Trophoblast cell (in vitro differentiated cells and primary cell): ENCODE results near the gene TRNP1.

Experiments
- DNase-seq, 2 donors: peaks; one replicate each; pipeline ENCODE4 v3.0.0-alpha.2; 2016
- H2AFZ ChIP-seq: 2 replicates; pipeline ENCODE4 v1.6.1; 2013; ENCODE audit warnings: low read length, moderate library complexity, mild to moderate bottlenecking; ENCODE audit not compliant: insufficient read depth, poor library complexity
- H2AK5ac ChIP-seq: 2 replicates; pipeline ENCODE4 v1.6.1; 2013; ENCODE audit warnings: mild to moderate bottlenecking, low read length
- H2BK120ac ChIP-seq: 2 replicates; pipeline ENCODE4 v1.6.1; 2013; ENCODE audit warnings: low read length, mild to moderate bottlenecking, moderate library complexity; ENCODE audit not compliant: insufficient read depth, poor library complexity
- H2BK12ac ChIP-seq: 2 replicates; pipeline ENCODE4 v1.6.1; 2013; ENCODE audit warnings: mild to moderate bottlenecking, low read length, moderate library complexity
- H2BK5ac ChIP-seq: 2 replicates; pipeline ENCODE4 v1.6.1; 2013; ENCODE audit warnings: low read length, low read depth, moderate library complexity, mild to moderate bottlenecking; ENCODE audit not compliant: poor library complexity
- H3K14ac ChIP-seq: 2 replicates; pipeline ENCODE4 v1.6.1; 2013; ENCODE audit warnings: mild to moderate bottlenecking, low read length
- H3K18ac ChIP-seq: 2 replicates; pipeline ENCODE4 v1.6.1; 2013; ENCODE audit warnings: mild to moderate bottlenecking, low read length
- H3K23ac ChIP-seq: 2 replicates; pipeline ENCODE4 v1.6.1; 2013; ENCODE audit warnings: low read length
- H3K27ac ChIP-seq: 2 replicates; pipeline ENCODE4 v1.5.1; 2013; ENCODE audit warnings: low read depth, mild to moderate bottlenecking, inconsistent platforms, low read length, moderate library complexity
- H3K27me3 ChIP-seq: 2 replicates; pipeline ENCODE4 v1.6.1; 2013; ENCODE audit warnings: inconsistent platforms, mild to moderate bottlenecking, low read length, moderate library complexity; ENCODE audit not compliant: insufficient read depth
- H3K36me3 ChIP-seq, 2 experiments: 1 replicate in 1 of 2; 2 replicates in 1 of 2; pipeline ENCODE4 v1.6.1; 2013; ENCODE audit warnings: low read length in 2 of 2, mild to moderate bottlenecking in 2 of 2, moderate library complexity in 1 of 2; ENCODE audit not compliant: insufficient read depth in 2 of 2, control insufficient read depth in 1 of 2
- H3K4ac ChIP-seq: 2 replicates; pipeline ENCODE4 v1.6.1; 2013; ENCODE audit warnings: low read depth, mild to moderate bottlenecking, low read length, moderate library complexity
- H3K4me1 ChIP-seq, 2 experiments: 1 replicate in 1 of 2; 2 replicates in 1 of 2; pipeline ENCODE4 v1.6.1; 2013; ENCODE audit warnings: low read length in 2 of 2, mild to moderate bottlenecking in 2 of 2, moderate library complexity in 1 of 2; ENCODE audit not compliant: insufficient read depth in 2 of 2, control insufficient read depth in 1 of 2
- H3K4me2 ChIP-seq: 2 replicates; pipeline ENCODE4 v1.6.1; 2013; ENCODE audit warnings: inconsistent platforms, mild to moderate bottlenecking, low read length, moderate library complexity
- H3K4me3 ChIP-seq: 2 replicates; pipeline ENCODE4 v1.5.1; 2013; ENCODE audit warnings: mild to moderate bottlenecking, low read depth, low read length, inconsistent platforms
- H3K79me1 ChIP-seq: one replicate; pipeline ENCODE4 v1.6.1; 2013; ENCODE audit warnings: low read length
- H3K79me2 ChIP-seq: 2 replicates; pipeline ENCODE4 v1.6.1; 2013; ENCODE audit warnings: low read length, mild to moderate bottlenecking; ENCODE audit not compliant: control insufficient read depth, insufficient read depth, poor library complexity
- H3K9ac ChIP-seq: 2 replicates; pipeline ENCODE4 v1.6.1; 2013; ENCODE audit warnings: mild to moderate bottlenecking, low read length
- H3K9me3 ChIP-seq: 2 replicates; pipeline ENCODE4 v1.6.1; 2013; ENCODE audit warnings: low read depth, mild to moderate bottlenecking, control low read depth, inconsistent platforms, low read length; ENCODE audit not compliant: insufficient read depth
- H4K12ac ChIP-seq: 2 replicates; pipeline ENCODE4 v1.6.1; 2013; ENCODE audit warnings: low read depth, mild to moderate bottlenecking, low read length, moderate library complexity
- H4K8ac ChIP-seq: 2 replicates; pipeline ENCODE4 v1.6.1; 2013; ENCODE audit warnings: low read depth, mild to moderate bottlenecking, low read length, moderate library complexity
- H4K91ac ChIP-seq: one replicate; pipeline ENCODE4 v1.6.1; 2013; ENCODE audit warnings: low read depth, mild to moderate bottlenecking, low read length, moderate library complexity
- WGBS: extraction: QIAGEN DNeasy Blood & Tissue Kit; methylation state at CpG from one replicate; pipeline ENCODE4 v1.1.7; 2013; ENCODE audit warnings: missing lambda C conversion rate; ENCODE audit not compliant: insufficient read length, insufficient coverage; ENCODE audit errors: extremely low coverage; 5-methylcytosine and 5-hydroxymethylcytosine counted together

TRNP1 gene

DNA sequence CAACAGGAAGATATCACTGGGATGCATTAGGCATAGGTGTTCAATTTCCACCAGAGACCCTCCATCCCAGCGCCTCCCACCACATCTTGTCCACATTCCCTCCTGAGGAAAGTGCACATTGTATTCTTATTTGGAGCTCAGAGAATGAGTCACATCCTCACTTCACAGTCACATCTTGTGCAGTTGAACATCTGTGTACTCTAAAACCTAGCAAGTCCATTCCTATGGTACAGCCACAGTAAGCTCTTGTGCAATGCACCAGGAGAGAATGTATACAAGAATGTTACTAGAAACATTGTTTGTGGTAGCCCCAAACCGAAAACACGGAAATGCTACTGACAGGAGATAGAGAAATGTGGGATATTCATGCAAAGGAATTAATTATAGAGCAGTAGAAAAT is 31.7 kb upstream of the TRNP1 start:
- H3K27me3 ChIP-seq, result no peaks in the 10 kb centered on the region
- H4K12ac ChIP-seq, result no peak overlapping the region
- no peak overlapping the region for H3K4me3 ChIP-seq
- peaks cover 7% of the 10 kb centered on the region for H3K79me1 ChIP-seq
- no peak overlapping the region for H3K23ac ChIP-seq
- no peak overlapping the region for H2BK5ac ChIP-seq
- peaks cover 7% of the 10 kb centered on the region for H3K79me2 ChIP-seq
- H3K4me2 ChIP-seq, result no peak overlapping the region
- H4K8ac ChIP-seq, result no peak overlapping the region
- no peak overlapping the region for H2BK12ac ChIP-seq
- H3K18ac ChIP-seq, result no peak overlapping the region
- H2AFZ ChIP-seq, result no peak overlapping the region
- H3K36me3 ChIP-seq, result no peaks in the 10 kb centered on the region
- no peak overlapping the region for H3K4ac ChIP-seq
- WGBS, result no CpG with 5 or more reads among the region's 3 CpGs
- no peak overlapping the region for H2BK120ac ChIP-seq
- H2AK5ac ChIP-seq, result no peak overlapping the region
- no peak overlapping the region for H3K27ac ChIP-seq
- no peak overlapping the region for H3K9ac ChIP-seq
- DNase-seq, result peak; percentile 28 to 51
- H3K9me3 ChIP-seq, result peaks cover 1% of the 10 kb centered on the region
- H4K91ac ChIP-seq, result no peak overlapping the region
- peaks cover 0 to 8% of the 10 kb centered on the region in 2 experiments for H3K4me1 ChIP-seq
- H3K14ac ChIP-seq, result no peak overlapping the region

GRCh38 chr1:26965213-26965612 is 28.3 kb upstream of the TRNP1 start:
- H4K12ac ChIP-seq, result no peak overlapping the region
- DNase-seq, result no peak
- H2BK120ac ChIP-seq, result no peak overlapping the region
- H2BK12ac ChIP-seq, result no peak overlapping the region
- H3K27me3 ChIP-seq, result no peaks in the 10 kb centered on the region
- H4K91ac ChIP-seq, result no peak overlapping the region
- H2AK5ac ChIP-seq, result no peak overlapping the region
- H3K9me3 ChIP-seq, result no peaks in the 10 kb centered on the region
- no peak overlapping the region for H3K4ac ChIP-seq
- H3K4me3 ChIP-seq, result no peak overlapping the region
- no CpG with 5 or more reads among the region's 6 CpGs for WGBS
- no peak overlapping the region for H3K23ac ChIP-seq
- no peak overlapping the region for H3K18ac ChIP-seq
- no peak overlapping the region for H2BK5ac ChIP-seq
- H4K8ac ChIP-seq, result no peak overlapping the region
- no peak overlapping the region for H3K14ac ChIP-seq
- no peak overlapping the region for H3K4me2 ChIP-seq
- peaks cover 0 to 4% of the 10 kb centered on the region in 2 experiments for H3K4me1 ChIP-seq
- no peak overlapping the region for H3K9ac ChIP-seq
- no peaks in the 10 kb centered on the region for H3K79me1 ChIP-seq
- H2AFZ ChIP-seq, result no peak overlapping the region
- H3K27ac ChIP-seq, result no peak overlapping the region
- H3K79me2 ChIP-seq, result no peaks in the 10 kb centered on the region
- H3K36me3 ChIP-seq, result no peaks in the 10 kb centered on the region

DNA sequence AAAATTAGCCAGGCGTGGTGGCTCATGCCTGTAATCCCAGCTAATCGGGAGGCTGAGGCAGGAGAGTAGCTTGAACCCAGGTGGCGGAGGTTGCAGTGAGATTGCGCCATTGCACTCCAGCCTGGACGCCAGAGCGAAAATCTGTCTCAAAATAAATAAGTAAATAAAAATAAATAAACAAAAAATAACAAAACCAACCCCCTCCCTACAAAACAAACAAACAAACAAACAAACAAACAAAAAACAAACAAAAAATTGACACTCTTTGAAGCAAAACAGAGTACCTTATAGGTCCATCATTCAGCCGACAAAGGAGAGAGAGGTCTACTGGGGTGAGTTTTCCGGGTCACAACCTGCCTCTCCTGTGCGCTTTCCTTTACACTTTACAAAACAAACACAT is 27.9 kb upstream of the TRNP1 start:
- Histone ChIP-seq H2BK5ac (no peak overlapping the region), H3K79me1 (no peaks in the 10 kb centered on the region), H3K18ac (no peak overlapping the region), H3K27ac (no peak overlapping the region), H3K23ac (no peak overlapping the region), H3K4me3 (no peak overlapping the region), H2BK12ac (no peak overlapping the region), H3K9ac (no peak overlapping the region), H3K4me2 (no peak overlapping the region), H3K4me1 (peaks cover 0 to 4% of the 10 kb centered on the region in 2 experiments), H3K4ac (no peak overlapping the region), H4K91ac (no peak overlapping the region), H3K9me3 (no peaks in the 10 kb centered on the region), H3K14ac (no peak overlapping the region), H3K79me2 (no peaks in the 10 kb centered on the region), H3K27me3 (no peaks in the 10 kb centered on the region), H4K8ac (no peak overlapping the region), H2BK120ac (no peak overlapping the region), H4K12ac (no peak overlapping the region), H2AK5ac (no peak overlapping the region), H3K36me3 (no peaks in the 10 kb centered on the region), H2AFZ (no peak overlapping the region)
- no CpG with 5 or more reads among the region's 9 CpGs for WGBS
- no peak for DNase-seq

DNA sequence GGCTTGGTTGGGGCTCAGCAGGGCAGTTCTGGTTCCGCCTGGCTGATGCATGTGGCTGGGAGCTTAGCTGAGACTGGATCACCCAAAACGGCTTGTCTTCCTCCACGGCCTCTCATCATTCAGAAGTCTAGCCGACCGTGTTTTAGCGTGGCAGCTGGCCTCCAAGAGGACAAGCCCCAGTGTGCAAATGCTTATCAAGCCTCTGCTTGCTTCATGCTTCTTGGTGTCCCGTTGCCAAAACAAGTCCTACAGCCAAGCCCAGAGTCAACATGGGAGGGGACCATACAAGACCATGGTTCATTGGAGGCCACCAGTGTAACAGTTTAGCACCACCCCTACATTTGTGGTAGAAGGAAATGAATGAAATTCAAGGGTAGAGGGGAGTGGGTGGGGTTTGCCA is 22.7 kb upstream of the TRNP1 start:
- no peaks in the 10 kb centered on the region for H3K4me1 ChIP-seq
- no peak overlapping the region for H2BK12ac ChIP-seq
- H3K18ac ChIP-seq, result no peak overlapping the region
- H3K27me3 ChIP-seq, result no peaks in the 10 kb centered on the region
- no peak overlapping the region for H4K91ac ChIP-seq
- no CpG with 5 or more reads among the region's 7 CpGs for WGBS
- no peak overlapping the region for H3K27ac ChIP-seq
- H3K79me1 ChIP-seq, result no peaks in the 10 kb centered on the region
- no peaks in the 10 kb centered on the region for H3K9me3 ChIP-seq
- no peak overlapping the region for H2AFZ ChIP-seq
- no peak overlapping the region for H3K4me2 ChIP-seq
- H2BK5ac ChIP-seq, result no peak overlapping the region
- H3K4me3 ChIP-seq, result no peak overlapping the region
- H2BK120ac ChIP-seq, result no peak overlapping the region
- no peak overlapping the region for H2AK5ac ChIP-seq
- H3K36me3 ChIP-seq, result no peaks in the 10 kb centered on the region
- H3K23ac ChIP-seq, result no peak overlapping the region
- no peak overlapping the region for H4K8ac ChIP-seq
- H3K9ac ChIP-seq, result no peak overlapping the region
- H3K4ac ChIP-seq, result no peak overlapping the region
- no peak overlapping the region for H4K12ac ChIP-seq
- no peak overlapping the region for H3K14ac ChIP-seq
- H3K79me2 ChIP-seq, result no peaks in the 10 kb centered on the region
- no peak for DNase-seq
